Measurements from ENCODE around the gene PHIP. TPM values are rescaled to one million over a fixed set of nuclear protein-coding genes. Genes with fewer than 3 reads are reported as not detected.

Gene PHIP
- total and polyA plus RNA-seq, 2 donors (not counting 3 experiments of a cell fraction or from before 2014, with no cell fraction given) = 3.5 to 28.4 TPM

GRCh38 chr6:79047072-79047471 lies 31.0 kb downstream of the PHIP start:
- POLR2A ChIA-PET = no interaction called here
- Histone ChIP-seq H3K79me2 (ENCODE audit: control insufficient read depth, insufficient read depth, low read length) (peaks cover 30% of the 10 kb centered on the region), H3K27me3 (ENCODE audit: control insufficient read depth in 2 of 2, insufficient read depth in 2 of 2, low read length in 2 of 2) (no peaks in the 10 kb centered on the region)

GRCh38 chr6:79045966-79046365 lies 32.1 kb downstream of the PHIP start:
- POLR2A ChIA-PET = no interaction called here
- dilution Hi-C loops (cut with MboI; ENCODE audit: extremely low pct_ligation_motif_present, low sequenced_read_pairs) = no loop called here
- FAIRE-seq (no peak), DNase-seq (ENCODE audit: low read depth, low spot score) (no peak)
- H3K4me2 ChIP-seq (ENCODE audit: insufficient read depth, low read length) = no peak overlapping the region
- CTCF ChIA-PET = interaction anchor here (0.8 to 1.5 kb wide), 2 partner anchors 23 to 27 kb away, joined by 3 to 5 read pairs; no protein-coding TSS in a partner anchor
- no TSS peak for BruUV-seq (replicated peaks)
- no peaks in the 10 kb centered on the region for H3K9me3 ChIP-seq (replicated peaks; ENCODE audit: control insufficient read depth, insufficient read depth, low read length)
- H3K9me1 ChIP-seq (replicated peaks; ENCODE audit: control insufficient read depth, extremely low read depth, insufficient read depth, low read length) = no peaks in the 10 kb centered on the region
- H3K79me2 ChIP-seq (ENCODE audit: control insufficient read depth, insufficient read depth, low read length) = peaks cover 29% of the 10 kb centered on the region
- H3K4me1 ChIP-seq (ENCODE audit: control insufficient read depth, extremely low read depth, insufficient read depth, low read length) = no peaks in the 10 kb centered on the region
- no peak for TF ChIP-seq CTCF (IDR thresholded peaks at IDR 0.05; ENCODE audit: extremely low read depth in 1 of 2, insufficient read depth in 1 of 2, low read depth in 1 of 2, low read length in 2 of 2)
- no peak for TF ChIP-seq MYC (IDR thresholded peaks at IDR 0.05; ENCODE audit: low read depth, low read length)
- no peak for TF ChIP-seq JUN (IDR thresholded peaks at IDR 0.05; ENCODE audit: borderline replicate concordance, insufficient read depth, insufficient read length, low read depth)
- no peak for TF ChIP-seq EZH2 (IDR thresholded peaks at IDR 0.05; ENCODE audit: borderline replicate concordance, low read depth, low read length, severe bottlenecking)
- no peak for TF ChIP-seq GATA2 (IDR thresholded peaks at IDR 0.05; ENCODE audit: insufficient read depth, insufficient read length, low read depth, low read length)
- TF ChIP-seq POLR2AphosphoS5 (IDR thresholded peaks at IDR 0.05; ENCODE audit: insufficient read depth, low read depth, low read length) = no peak
- TF ChIP-seq POLR2A (IDR thresholded peaks at IDR 0.05; ENCODE audit: low read depth, low read length) = no peak
- TF ChIP-seq MAX (IDR thresholded peaks at IDR 0.05; ENCODE audit: insufficient read depth, insufficient read length) = no peak
- TF ChIP-seq FOS (IDR thresholded peaks at IDR 0.05; ENCODE audit: borderline replicate concordance, insufficient read depth, low read length) = no peak
- no peaks in the 10 kb centered on the region for H3K36me3 ChIP-seq (ENCODE audit: control insufficient read depth in 2 of 2, extremely low read depth in 1 of 2, insufficient read depth in 2 of 2, low read length in 2 of 2)
- no peak overlapping the region for H2AFZ ChIP-seq (ENCODE audit: low read depth, low read length)
- no peak overlapping the region for H3K27ac ChIP-seq (ENCODE audit: insufficient read depth, low read depth, low read length)
- intact Hi-C loops (cut with micrococcal nuclease) = no loop called here
- no peaks in the 10 kb centered on the region for H3K27me3 ChIP-seq (ENCODE audit: control insufficient read depth in 2 of 2, insufficient read depth in 2 of 2, low read length in 2 of 2)
- no peak overlapping the region for H3K4me3 ChIP-seq (replicated peaks in 1 of 3; ENCODE audit: insufficient read depth in 1 of 3, low read depth in 1 of 3, low read length in 3 of 3)
- H4K20me1 ChIP-seq (replicated peaks; ENCODE audit: control insufficient read depth, extremely low read depth, insufficient read depth, low read length) = no peaks in the 10 kb centered on the region
- no peak overlapping the region for H3K9ac ChIP-seq (replicated peaks; ENCODE audit: extremely low read depth, insufficient read depth, low read length)

More at GRCh38 chr6:79047072-79047471, 31.0 kb downstream of the PHIP start:
- H3K4me1 ChIP-seq (ENCODE audit: control insufficient read depth, extremely low read depth, insufficient read depth, low read length) = no peaks in the 10 kb centered on the region
- H3K9ac ChIP-seq (replicated peaks; ENCODE audit: extremely low read depth, insufficient read depth, low read length) = no peak overlapping the region
- H3K4me2 ChIP-seq (ENCODE audit: insufficient read depth, low read length) = no peak overlapping the region
- intact Hi-C loops (cut with micrococcal nuclease) = no loop called here
- no peaks in the 10 kb centered on the region for H3K9me3 ChIP-seq (replicated peaks; ENCODE audit: control insufficient read depth, insufficient read depth, low read length)
- TF ChIP-seq FOS (IDR thresholded peaks at IDR 0.05; ENCODE audit: borderline replicate concordance, insufficient read depth, low read length) (no peak), GATA2 (IDR thresholded peaks at IDR 0.05; ENCODE audit: insufficient read depth, insufficient read length, low read depth, low read length) (no peak), POLR2AphosphoS5 (IDR thresholded peaks at IDR 0.05; ENCODE audit: insufficient read depth, low read depth, low read length) (no peak), MYC (IDR thresholded peaks at IDR 0.05; ENCODE audit: low read depth, low read length) (no peak), POLR2A (IDR thresholded peaks at IDR 0.05; ENCODE audit: low read depth, low read length) (no peak), MAX (IDR thresholded peaks at IDR 0.05; ENCODE audit: insufficient read depth, insufficient read length) (no peak)
- BruUV-seq (replicated peaks) = no TSS peak
- DNase-seq (ENCODE audit: low read depth, low spot score) = no peak
- no peak overlapping the region for H3K4me3 ChIP-seq (replicated peaks in 1 of 3; ENCODE audit: insufficient read depth in 1 of 3, low read depth in 1 of 3, low read length in 3 of 3)
- dilution Hi-C loops (cut with MboI; ENCODE audit: extremely low pct_ligation_motif_present, low sequenced_read_pairs) = no loop called here
- no peaks in the 10 kb centered on the region for H3K36me3 ChIP-seq (ENCODE audit: control insufficient read depth in 2 of 2, extremely low read depth in 1 of 2, insufficient read depth in 2 of 2, low read length in 2 of 2)
- no peak overlapping the region for H3K27ac ChIP-seq (ENCODE audit: insufficient read depth, low read depth, low read length)
- H3K9me1 ChIP-seq (replicated peaks; ENCODE audit: control insufficient read depth, extremely low read depth, insufficient read depth, low read length) = no peaks in the 10 kb centered on the region
- no peaks in the 10 kb centered on the region for H4K20me1 ChIP-seq (replicated peaks; ENCODE audit: control insufficient read depth, extremely low read depth, insufficient read depth, low read length)
- no peak overlapping the region for H2AFZ ChIP-seq (ENCODE audit: low read depth, low read length)
- FAIRE-seq = no peak
- CTCF ChIA-PET = no interaction called here

Data from endothelial cell of umbilical vein (primary cell).